H9 (cell line): ENCODE measurements around the gene FBXO42. TPM values are rescaled to one million over a fixed set of nuclear protein-coding genes. Genes with fewer than 3 reads are reported as not detected.

Source experiments
- DNase-seq: peaks from one replicate; pipeline ENCODE4 v3.0.0-alpha.2; 2017
- H2AFZ ChIP-seq: one replicate; pipeline ENCODE4 v1.6.1; 2013; ENCODE audit warnings: mild to moderate bottlenecking, low read length, control low read depth, moderate library complexity
- H2AK5ac ChIP-seq: 2 replicates; pipeline ENCODE4 v1.6.1; 2013; ENCODE audit warnings: low read length, control low read depth, mixed read lengths; ENCODE audit not compliant: insufficient read length
- H2BK120ac ChIP-seq: one replicate; pipeline ENCODE4 v1.6.1; 2013; ENCODE audit warnings: low read depth, mild to moderate bottlenecking, low read length, control low read depth, inconsistent platforms; ENCODE audit not compliant: poor library complexity, severe bottlenecking
- H2BK12ac ChIP-seq: 2 replicates; pipeline ENCODE4 v1.6.1; 2013; ENCODE audit warnings: low read length, control low read depth, mixed read lengths, low read depth; ENCODE audit not compliant: insufficient read length
- H2BK15ac ChIP-seq: 2 replicates; pipeline ENCODE4 v1.6.1; 2013; ENCODE audit warnings: low read depth, low read length, control low read depth
- H2BK20ac ChIP-seq: one replicate; pipeline ENCODE4 v1.6.1; 2013; ENCODE audit warnings: low read depth, mild to moderate bottlenecking, low read length, control low read depth, inconsistent platforms; ENCODE audit not compliant: poor library complexity, severe bottlenecking
- H2BK5ac ChIP-seq: 2 replicates; pipeline ENCODE4 v1.6.1; 2013; ENCODE audit warnings: low read length, control low read depth, mixed read lengths; ENCODE audit not compliant: insufficient read length
- H3K14ac ChIP-seq: 2 replicates; pipeline ENCODE4 v1.6.1; 2013; ENCODE audit warnings: low read length, control low read depth; ENCODE audit not compliant: insufficient read depth
- H3K18ac ChIP-seq: 2 replicates; pipeline ENCODE4 v1.6.1; 2013; ENCODE audit warnings: low read depth, mild to moderate bottlenecking, mixed read lengths, low read length, control low read depth; ENCODE audit not compliant: insufficient read length
- H3K23ac ChIP-seq: 2 replicates; pipeline ENCODE4 v1.6.1; 2013; ENCODE audit warnings: low read length, control low read depth, mixed read lengths, low read depth; ENCODE audit not compliant: insufficient read length
- H3K23me2 ChIP-seq: 2 replicates; pipeline ENCODE4 v1.6.1; 2013; ENCODE audit warnings: low read depth, mild to moderate bottlenecking, mixed read lengths, low read length, control low read depth; ENCODE audit not compliant: insufficient read length, poor library complexity, severe bottlenecking
- H3K27ac ChIP-seq: 2 replicates; pipeline ENCODE4 v1.5.1; 2013; ENCODE audit warnings: low read length, control low read depth, mixed read lengths, low read depth; ENCODE audit not compliant: insufficient read length
- H3K27me3 ChIP-seq: 2 replicates; pipeline ENCODE4 v1.6.1; 2013; ENCODE audit warnings: low read length, control low read depth, inconsistent platforms; ENCODE audit not compliant: insufficient read depth
- H3K4ac ChIP-seq: 2 replicates; pipeline ENCODE4 v1.6.1; 2013; ENCODE audit warnings: low read depth, mild to moderate bottlenecking, control low read depth, inconsistent platforms, low read length, moderate library complexity
- H3K4me1 ChIP-seq: 2 replicates; pipeline ENCODE4 v1.6.1; 2013; ENCODE audit warnings: low read length, control low read depth, inconsistent platforms; ENCODE audit not compliant: insufficient read depth
- H3K4me2 ChIP-seq: 2 replicates; pipeline ENCODE4 v1.6.1; 2013; ENCODE audit warnings: low read length, control low read depth, mixed read lengths; ENCODE audit not compliant: insufficient read length, insufficient read depth
- H3K56ac ChIP-seq: 2 replicates; pipeline ENCODE4 v1.6.1; 2013; ENCODE audit warnings: low read depth, mild to moderate bottlenecking, mixed read lengths, low read length, control low read depth; ENCODE audit not compliant: insufficient read length
- H3K79me1 ChIP-seq: 2 replicates; pipeline ENCODE4 v1.6.1; 2013; ENCODE audit warnings: low read depth, mild to moderate bottlenecking, moderate library complexity, low read length, control low read depth, inconsistent platforms; ENCODE audit not compliant: insufficient read depth, poor library complexity, severe bottlenecking
- H3K79me2 ChIP-seq: 2 replicates; pipeline ENCODE4 v1.6.1; 2013; ENCODE audit warnings: low read length, control low read depth, inconsistent platforms; ENCODE audit not compliant: insufficient read depth
- H3K9ac ChIP-seq: 2 replicates; pipeline ENCODE4 v1.6.1; 2013; ENCODE audit warnings: low read length, control low read depth, mixed read lengths; ENCODE audit not compliant: insufficient read length; ENCODE audit errors: extremely low read depth
- H3K9me3 ChIP-seq: one replicate; pipeline ENCODE4 v1.6.1; 2013; ENCODE audit warnings: low read depth, low read length, inconsistent platforms; ENCODE audit not compliant: control insufficient read depth
- H3T11ph ChIP-seq: one replicate; pipeline ENCODE4 v1.6.1; 2013; ENCODE audit warnings: mild to moderate bottlenecking, low read length, control low read depth, inconsistent platforms
- H4K20me1 ChIP-seq: one replicate; pipeline ENCODE4 v1.6.1; 2013; ENCODE audit not compliant: control insufficient read depth, insufficient read length, insufficient read depth
- H4K5ac ChIP-seq: 2 replicates; pipeline ENCODE4 v1.6.1; 2013; ENCODE audit warnings: low read depth, mild to moderate bottlenecking, mixed read lengths, low read length, control low read depth; ENCODE audit not compliant: insufficient read length
- H4K8ac ChIP-seq: replicated peaks from 2 replicates; pipeline ENCODE4 v1.6.1; 2013; ENCODE audit warnings: low read length, control low read depth, mixed read lengths, low read depth; ENCODE audit not compliant: insufficient read length
- H4K91ac ChIP-seq: 2 replicates; pipeline ENCODE4 v1.6.1; 2013; ENCODE audit warnings: low read depth, mild to moderate bottlenecking, moderate library complexity, mixed read lengths, low read length, control low read depth; ENCODE audit not compliant: insufficient read length
- H3K27ac Mint-ChIP-seq, 3 experiments: 2 replicates in 2 of 3; 3 replicates in 1 of 3; pipeline ENCODE4 v1.8.0; 2020 to 2021; ENCODE audit warnings: mixed read lengths in 3 of 3, mild to moderate bottlenecking in 1 of 3, moderate library complexity in 1 of 3
- H3K27me3 Mint-ChIP-seq: 2 replicates; pipeline ENCODE4 v1.8.0; 2021; ENCODE audit warnings: low read depth, mild to moderate bottlenecking, moderate library complexity, mixed read lengths
- H3K36me3 Mint-ChIP-seq, 3 experiments: 2 replicates in 2 of 3; 3 replicates in 1 of 3; pipeline ENCODE4 v1.8.0; 2020 to 2021; ENCODE audit warnings: low read depth in 3 of 3, mixed read lengths in 3 of 3; ENCODE audit not compliant: insufficient read depth in 1 of 3
- H3K4me1 Mint-ChIP-seq, 2 experiments: 2 replicates each; pipeline ENCODE4 v1.8.0; 2020; ENCODE audit warnings: mixed read lengths in 2 of 2
- H3K4me3 Mint-ChIP-seq, 2 experiments: 2 replicates in 1 of 2; 3 replicates in 1 of 2; pipeline ENCODE4 v1.8.0; 2020 to 2021; ENCODE audit warnings: mild to moderate bottlenecking in 2 of 2, mixed read lengths in 2 of 2, moderate library complexity in 1 of 2
- H3K9me3 Mint-ChIP-seq, 2 experiments: 2 replicates in 1 of 2; 3 replicates in 1 of 2; pipeline ENCODE4 v1.8.0; 2020; ENCODE audit warnings: mild to moderate bottlenecking in 2 of 2, mixed read lengths in 2 of 2, moderate library complexity in 1 of 2
- CTCF ChIP-seq: fragments of 200-600 bp; sonication (generic); conservative IDR thresholded peaks from 3 replicates; pipeline ENCODE4 v1.8.0; 2021; ENCODE audit warnings: antibody characterized with exemption, mild to moderate bottlenecking
- WGBS: extraction: QIAGEN DNeasy Blood & Tissue Kit; methylation state at CpG from one replicate; pipeline ENCODE4 v1.1.7; 2013; ENCODE audit warnings: missing lambda C conversion rate, low lambda C conversion rate, mixed read lengths; ENCODE audit not compliant: insufficient read length; ENCODE audit errors: extremely low coverage; 5-methylcytosine and 5-hydroxymethylcytosine counted together
- total RNA-seq: library from RNA; stranded (reverse); gene quantifications from 2 replicates; pipeline ENCODE4 v1.2.1, GENCODE V29; 2021

The FBXO42 gene
- total RNA-seq, 1 experiment from 2014 or later, result 17.4 TPM

- no peak overlapping the region for H4K8ac ChIP-seq
- no peaks in the 10 kb centered on the region for H3K79me1 ChIP-seq
- no peak overlapping the region for H3K23ac ChIP-seq
- H3K27ac Mint-ChIP-seq, result no peak overlapping the region
- no peak overlapping the region for H3K4me2 ChIP-seq
- no peak overlapping the region for H3K4ac ChIP-seq
- H3K4me1 ChIP-seq, result peaks cover 2% of the 10 kb centered on the region; the same call in 1 of the 2 replicates
- H2BK5ac ChIP-seq, result no peak overlapping the region
- H3K4me3 Mint-ChIP-seq, result no peak overlapping the region
- H4K20me1 ChIP-seq, result no peaks in the 10 kb centered on the region
- H3K79me2 ChIP-seq, result no peaks in the 10 kb centered on the region
- H3K9me3 Mint-ChIP-seq, result no peaks in the 10 kb centered on the region
- H2AK5ac ChIP-seq, result no peak overlapping the region
- no peak overlapping the region for H4K91ac ChIP-seq
- no CpG with 5 or more reads among the region's 4 CpGs for WGBS
- no peak overlapping the region for H2AFZ ChIP-seq
- no peak overlapping the region for H4K5ac ChIP-seq
- H2BK12ac ChIP-seq, result no peak overlapping the region
- TF ChIP-seq CTCF, result no peak
- no peak for DNase-seq
- no peaks in the 10 kb centered on the region for H3K9me3 ChIP-seq
- H3K4me1 Mint-ChIP-seq, result peaks cover 12 to 15% of the 10 kb centered on the region in 2 experiments
- no peak overlapping the region for H2BK20ac ChIP-seq
- H3K18ac ChIP-seq, result no peak overlapping the region
- no peak overlapping the region for H3K9ac ChIP-seq
- peaks cover 60% of the 10 kb centered on the region for H3K27me3 Mint-ChIP-seq
- no peak overlapping the region for H2BK15ac ChIP-seq
- no peak overlapping the region; the same call in 1 of the 2 replicates for H3K14ac ChIP-seq
- no peak overlapping the region for H3K56ac ChIP-seq
- no peak overlapping the region for H3T11ph ChIP-seq
- no peak overlapping the region for H2BK120ac ChIP-seq
- peaks cover 13% of the 10 kb centered on the region for H3K23me2 ChIP-seq
- no peaks in the 10 kb centered on the region for H3K36me3 Mint-ChIP-seq
- H3K27me3 ChIP-seq, result no peaks in the 10 kb centered on the region; the same call in 1 of the 2 replicates
- H3K27ac ChIP-seq, result no peak overlapping the region
Observed at GRCh38 chr1:16219968-16220500, 132.2 kb downstream of the FBXO42 start.
